SH-SY5Y (cell line): ENCODE results near the gene UST.

ENCODE experiments used
- GATA2 ChIP-seq: IDR thresholded peaks from 2 replicates; pipeline ENCODE4 v1.6.1; 2011; ENCODE audit warnings: mild to moderate bottlenecking, low read depth, low read length
- GATA3 ChIP-seq: IDR thresholded peaks from 2 replicates; pipeline ENCODE4 v1.6.1; 2011; ENCODE audit warnings: low read depth, mild to moderate bottlenecking, low read length, moderate library complexity

- TF ChIP-seq GATA3 (no peak), GATA2 (no peak)
Measured at GRCh38 chr6:149033454-149033853, 286.6 kb downstream of the UST start.
